Right hindlimb (tissue), 1 donor: ENCODE data around the gene ERC1.
"Not testable (repeated sequence)": the region's sequence is repeated elsewhere in the genome, so short reads cannot be mapped to it uniquely, and the experiment has no call there.

Experiments
- DNase-seq: peaks from one replicate; pipeline ENCODE4 v3.0.0-alpha.2; 2018

Gene ERC1

GRCh38 chr12:1293901-1294300, 302.9 kb downstream of the ERC1 start:
- DNase-seq, result no peak

GRCh38 chr12:1297206-1297605, 306.2 kb downstream of the ERC1 start:
- DNase-seq, result no peak

- no peak for DNase-seq
Observed at GRCh38 chr12:1297639-1298175, 306.7 kb downstream of the ERC1 start.

GRCh38 chr12:1300460-1300859, 309.4 kb downstream of the ERC1 start:
- no peak for DNase-seq

GRCh38 chr12:1302201-1302870, 311.3 kb downstream of the ERC1 start:
- DNase-seq, result no peak

- DNase-seq, result no peak
Observed at GRCh38 chr12:1305063-1305434, 314.0 kb downstream of the ERC1 start.

GRCh38 chr12:1305791-1306500, 314.9 kb downstream of the ERC1 start:
- no peak for DNase-seq

GRCh38 chr12:1306817-1307216, 315.8 kb downstream of the ERC1 start:
- no peak for DNase-seq

GRCh38 chr12:1307796-1308195, 316.8 kb downstream of the ERC1 start:
- DNase-seq, result no peak

- no peak for DNase-seq
Observed at GRCh38 chr12:1309613-1310012, 318.6 kb downstream of the ERC1 start.

GRCh38 chr12:1310653-1311052, 319.6 kb downstream of the ERC1 start:
- no peak for DNase-seq

GRCh38 chr12:1311145-1311544, 320.1 kb downstream of the ERC1 start:
- DNase-seq, result no peak

- DNase-seq, result no peak
Observed at GRCh38 chr12:1313906-1314305, 322.9 kb downstream of the ERC1 start.

- DNase-seq, result no peak
Observed at GRCh38 chr12:1314523-1314922, 323.5 kb downstream of the ERC1 start.

GRCh38 chr12:1316991-1317390, 326.0 kb downstream of the ERC1 start:
- DNase-seq, result not testable (repeated sequence)

GRCh38 chr12:1318327-1319031, 327.5 kb downstream of the ERC1 start:
- DNase-seq, result peak; percentile 86

GRCh38 chr12:1319212-1319611, 328.2 kb downstream of the ERC1 start:
- no peak for DNase-seq

- DNase-seq, result no peak
Observed at GRCh38 chr12:1320021-1320420, 329.0 kb downstream of the ERC1 start.

- DNase-seq, result no peak
Observed at GRCh38 chr12:1322821-1323220, 331.8 kb downstream of the ERC1 start.

GRCh38 chr12:1324099-1324498, 333.1 kb downstream of the ERC1 start:
- DNase-seq, result no peak

GRCh38 chr12:1324910-1325309, 333.9 kb downstream of the ERC1 start:
- no peak for DNase-seq

GRCh38 chr12:1325666-1326065, 334.6 kb downstream of the ERC1 start:
- no peak for DNase-seq

- no peak for DNase-seq
Observed at GRCh38 chr12:1326258-1326657, 335.2 kb downstream of the ERC1 start.

GRCh38 chr12:1328391-1328790, 337.4 kb downstream of the ERC1 start:
- no peak for DNase-seq
